ENCODE measurements around the gene ADGRE3. TPM values are rescaled to one million over a fixed set of nuclear protein-coding genes. Genes with fewer than 3 reads are reported as not detected.
A peak's percentile ranks its signal among the peaks of the same experiment; 100 is the strongest.

The ADGRE3 gene
- total and polyA plus RNA-seq, 3 experiments from 2014 or later, result 0.17 TPM; not detected in 2

- peak within 1 kb of the TSS; percentile 94 to 98 (median 95) for H3K4me3 Mint-ChIP-seq
- ChIA-PET POLR2A (interaction anchor here (0.6 to 1.4 kb wide), 3 partner anchors 15 to 64 kb away, joined by 3 to 6 read pairs (median 4); partner anchors contain the start of gene DNAJB1), CTCF (interaction anchor here (0.9 to 6.3 kb wide), 8 partner anchors 10 to 283 kb away, joined by 3 to 76 read pairs (median 11); partner anchors contain the start of gene DNAJB1)
- Histone ChIP-seq H3K4me3 (ENCODE audit: low read length) (peak within 1 kb of the TSS; percentile 100), H3K9me3 (ENCODE audit: low read length) (no peaks in the 10 kb centered on the region), H3K4me1 (ENCODE audit: insufficient read depth, low read length) (peaks cover 25% of the 10 kb centered on the region), H3K36me3 (ENCODE audit: insufficient read depth, low read length) (peaks cover 6% of the 10 kb centered on the region), H3K27ac (ENCODE audit: low read depth, low read length) (peak within 1 kb of the TSS; percentile 79), H3K27me3 (ENCODE audit: insufficient read depth, low read length, poor library complexity, severe bottlenecking) (no peaks in the 10 kb centered on the region)
- no peaks in the 10 kb centered on the region for H3K27me3 Mint-ChIP-seq
- peak; percentile 83 to 93 (median 88) for DNase-seq
- H3K27ac Mint-ChIP-seq, result peak within 1 kb of the TSS; percentile 83 to 99 (median 94)
- no peaks in the 10 kb centered on the region for H3K9me3 Mint-ChIP-seq
- H3K4me1 Mint-ChIP-seq, result peaks cover 40 to 53% (median 42%) of the 10 kb centered on the region in 3 donors
- peaks cover 0 to 24% (median 0%) of the 10 kb centered on the region in 3 donors for H3K36me3 Mint-ChIP-seq
These were observed 102.8 kb downstream of the ADGRE3 start, which contains the start of gene NDUFB7 for GRCh38 chr19:14571695-14572490. NDUFB7 (minus strand) TSS chr19:14572066; CDS start chr19:14572000, 66 bp downstream.

GRCh38 chr19:14570864-14571527 lies 103.6 kb downstream of the ADGRE3 start:
- Histone ChIP-seq H3K4me3 (ENCODE audit: low read length) (peak overlapping the region; percentile 100), H3K9me3 (ENCODE audit: low read length) (no peaks in the 10 kb centered on the region), H3K4me1 (ENCODE audit: insufficient read depth, low read length) (peaks cover 26% of the 10 kb centered on the region), H3K27me3 (ENCODE audit: insufficient read depth, low read length, poor library complexity, severe bottlenecking) (no peaks in the 10 kb centered on the region), H3K27ac (ENCODE audit: low read depth, low read length) (peak overlapping the region; percentile 79), H3K36me3 (ENCODE audit: insufficient read depth, low read length) (peaks cover 6% of the 10 kb centered on the region)
- Mint-ChIP-seq H3K36me3 (peaks cover 0 to 29% (median 0%) of the 10 kb centered on the region in 3 donors), H3K9me3 (no peaks in the 10 kb centered on the region), H3K27ac (peak overlapping the region in 7 of 8 donors; percentile 87 to 99 (median 94)), H3K4me1 (peaks cover 42 to 61% (median 46%) of the 10 kb centered on the region in 3 donors), H3K27me3 (no peaks in the 10 kb centered on the region), H3K4me3 (peak overlapping the region; percentile 94 to 98 (median 95))
- ChIA-PET POLR2A (interaction anchor here (1.4 kb wide), 1 partner anchor 53 kb away, joined by 6 read pairs; the partner anchor contains the start of gene DNAJB1), CTCF (interaction anchor here (0.9 to 6.3 kb wide), 7 partner anchors 9 to 115 kb away, joined by 3 to 76 read pairs (median 18); partner anchors contain the start of gene DNAJB1)
- DNase-seq, result no peak

Other genes with a start within 250 kb of the ADGRE3 start
- gene PKN1, start 241.5 kb downstream of the ADGRE3 start, total RNA-seq, result 100 to 1,000 TPM; 177 to 205 TPM
- 86.6 TPM for gene PKN1, start 241.5 kb downstream of the ADGRE3 start, polyA plus RNA-seq
- gene PTGER1, start 199.5 kb downstream of the ADGRE3 start, total RNA-seq, result not detected
- gene PTGER1, start 199.5 kb downstream of the ADGRE3 start, polyA plus RNA-seq, result not detected
- 10 to 100 TPM; 32.7 to 36.7 TPM for gene GIPC1, start 178.7 kb downstream of the ADGRE3 start, total RNA-seq
- gene GIPC1, start 178.7 kb downstream of the ADGRE3 start, polyA plus RNA-seq, result 43.4 TPM
- 100 to 1,000 TPM in 1 of 2 experiments, 10 to 100 TPM in 1; 98.6 to 103 TPM for gene DNAJB1, start 156.4 kb downstream of the ADGRE3 start, total RNA-seq
- gene DNAJB1, start 156.4 kb downstream of the ADGRE3 start, polyA plus RNA-seq, result 385 TPM
- gene TECR, start 145.2 kb downstream of the ADGRE3 start, total RNA-seq, result 100 to 1,000 TPM; 114 to 123 TPM
- 268 TPM for gene TECR, start 145.2 kb downstream of the ADGRE3 start, polyA plus RNA-seq
- 100 to 1,000 TPM; 123 to 126 TPM for gene NDUFB7, start 102.8 kb downstream of the ADGRE3 start, total RNA-seq
- 235 TPM for gene NDUFB7, start 102.8 kb downstream of the ADGRE3 start, polyA plus RNA-seq
- gene CLEC17A, start 91.8 kb downstream of the ADGRE3 start, total RNA-seq, result 1 to 10 TPM in 1 of 2 experiments, under 1 TPM in 1; 0.72 to 1.5 TPM
- gene CLEC17A, start 91.8 kb downstream of the ADGRE3 start, polyA plus RNA-seq, result not detected
- 1 to 10 TPM; 9.3 to 10.0 TPM for gene ZNF333, start 15.2 kb upstream of the ADGRE3 start, total RNA-seq
- gene ZNF333, start 15.2 kb upstream of the ADGRE3 start, polyA plus RNA-seq, result 10.5 TPM
- under 1 TPM; 0.44 to 0.55 TPM for gene ADGRE2, start 103.7 kb upstream of the ADGRE3 start, total RNA-seq
- gene ADGRE2, start 103.7 kb upstream of the ADGRE3 start, polyA plus RNA-seq, result 0.09 TPM
- gene OR7A5, start 160.3 kb upstream of the ADGRE3 start, total RNA-seq, result not detected
- gene OR7A5, start 160.3 kb upstream of the ADGRE3 start, polyA plus RNA-seq, result not detected
- gene OR7C1, start 160.3 kb upstream of the ADGRE3 start, total RNA-seq, result not detected
- gene OR7C1, start 160.3 kb upstream of the ADGRE3 start, polyA plus RNA-seq, result not detected
- not detected for gene OR7A10, start 174.1 kb upstream of the ADGRE3 start, total RNA-seq
- not detected for gene OR7A10, start 174.1 kb upstream of the ADGRE3 start, polyA plus RNA-seq
- gene OR7A17, start 211.3 kb upstream of the ADGRE3 start, total RNA-seq, result not detected
- gene OR7A17, start 211.3 kb upstream of the ADGRE3 start, polyA plus RNA-seq, result not detected

Measured in CD8-positive, alpha-beta memory T cell (primary cell).